GM12892 (cell line): Measurements from ENCODE around the gene WDR5.

Experiments used
- POLR2A ChIP-seq: IDR thresholded peaks from 2 replicates; pipeline ENCODE4 v1.6.1; 2011; ENCODE audit warnings: low read depth, low read length, control low read depth
- POLR2AphosphoS5 ChIP-seq: IDR thresholded peaks from 2 replicates; pipeline ENCODE4 v1.6.1; 2011; ENCODE audit warnings: low read depth, low read length, control low read depth
- TAF1 ChIP-seq: IDR thresholded peaks from 2 replicates; pipeline ENCODE4 v1.6.1; 2011; ENCODE audit warnings: low read depth, mild to moderate bottlenecking, control low read depth, low read length, borderline replicate concordance

- TF ChIP-seq TAF1 = no peak
- TF ChIP-seq POLR2A = no peak
- no peak for TF ChIP-seq POLR2AphosphoS5
These were observed 27.7 kb downstream of the WDR5 start for GRCh38 chr9:134163371-134164196.
